Kidney glomerular epithelial cell (primary cell): ENCODE measurements around the gene DUOXA2.
A peak's percentile ranks its signal among the peaks of the same experiment; 100 is the strongest.
"Not testable (repeated sequence)": the region's sequence is repeated elsewhere in the genome, so short reads cannot be mapped to it uniquely, and the experiment has no call there.

ENCODE experiments used
- DNase-seq: peaks from one replicate; lab custom pipeline; 2025; lab: John Stamatoyannopoulos, UW

Gene DUOXA2

GRCh38 chr15:45117308-45118130 is 3.4 kb downstream of the DUOXA2 start:
- DNase-seq: no peak

GRCh38 chr15:45118131-45118588 is 4.0 kb downstream of the DUOXA2 start:
- DNase-seq: peak; percentile 89

- no peak for DNase-seq
Measured at GRCh38 chr15:45118996-45119395, 4.9 kb downstream of the DUOXA2 start.

- no peak for DNase-seq
Measured at GRCh38 chr15:45120081-45120972, 6.2 kb downstream of the DUOXA2 start.

GRCh38 chr15:45121020-45121419 is 6.9 kb downstream of the DUOXA2 start:
- no peak for DNase-seq

GRCh38 chr15:45121706-45122417 is 7.7 kb downstream of the DUOXA2 start:
- DNase-seq: peak; percentile 84

GRCh38 chr15:45122719-45123118 is 8.6 kb downstream of the DUOXA2 start:
- DNase-seq: no peak

GRCh38 chr15:45123397-45123796 is 9.3 kb downstream of the DUOXA2 start:
- DNase-seq: no peak

GRCh38 chr15:45126535-45127158 is 12.5 kb downstream of the DUOXA2 start:
- DNase-seq: peak; percentile 25

- DNase-seq: no peak
Measured at GRCh38 chr15:45128971-45129639, 15.0 kb downstream of the DUOXA2 start.

GRCh38 chr15:45129651-45130129 is 15.6 kb downstream of the DUOXA2 start, which contains the start of the genes DUOX1 and DUOXA1:
TSS of gene DUOX1 (plus strand) at chr15:45129994. CDS start at chr15:45131967, 1,973 bp downstream.
TSS of gene DUOXA1 (minus strand) at chr15:45129879. CDS start at chr15:45123014, 6,865 bp downstream.
- no peak for DNase-seq

GRCh38 chr15:45130291-45131000 is 16.3 kb downstream of the DUOXA2 start:
- DNase-seq: no peak

- DNase-seq: no peak
Measured at GRCh38 chr15:45131510-45131909, 17.4 kb downstream of the DUOXA2 start.

GRCh38 chr15:45132844-45133560 is 18.9 kb downstream of the DUOXA2 start:
- no peak for DNase-seq

- no peak for DNase-seq
Measured at GRCh38 chr15:45133561-45133920, 19.4 kb downstream of the DUOXA2 start.

- DNase-seq: no peak
Measured at GRCh38 chr15:45134046-45134445, 19.9 kb downstream of the DUOXA2 start.

- no peak for DNase-seq
Measured at GRCh38 chr15:45134682-45135604, 20.8 kb downstream of the DUOXA2 start.

- not testable (repeated sequence) for DNase-seq
Measured at GRCh38 chr15:45135705-45136377, 21.7 kb downstream of the DUOXA2 start.
